GM12878 (cell line): ENCODE measurements around the gene IPO8. TPM values are rescaled to one million over a fixed set of nuclear protein-coding genes. Genes with fewer than 3 reads are reported as not detected.

Source experiments
- ATAC-seq: fragments of 200-7000 bp; cut with Tn5 transposase; 3 replicates; pipeline ENCODE4 v1.9.1; 2020; ENCODE audit warnings: mild to moderate bottlenecking, moderate library complexity
- BruUV-seq: library from RNA; stranded (reverse); fragments of 400-500 nt; replicated peaks from 2 replicates; lab custom pipeline; 2021; lab: Mats Ljungman, UMichigan
- CTCF ChIA-PET: fragments of 300-600 bp; sonication (Branson Sonifier 250); formaldehyde crosslinking; extraction: SDS; loops from one replicate; lab custom pipeline; 2021; ENCODE audit warnings: inconsistent platforms; lab: Yijun Ruan, JAX
- POLR2A ChIA-PET: fragments of 350-600 bp; formaldehyde crosslinking; extraction: SDS; loops from one replicate; lab custom pipeline; 2021; ENCODE audit warnings: inconsistent platforms; lab: Charles Lee
- RAD21 ChIA-PET: fragments of 300-600 bp; sonication (Branson Sonifier 250); formaldehyde crosslinking; loops from one replicate; lab custom pipeline; 2023; ENCODE audit warnings: antibody characterized with exemption; ENCODE audit not compliant: unreplicated experiment; lab: Charles Lee
- SMC1A ChIA-PET: fragments of 300-600 bp; sonication (Branson Sonifier 250); formaldehyde crosslinking; loops from one replicate; lab custom pipeline; 2023; ENCODE audit not compliant: unreplicated experiment, uncharacterized antibody; lab: Charles Lee
- DNase-seq: peaks from one replicate; pipeline ENCODE4 v3.0.0-alpha.2; 2011; ENCODE audit warnings: low read depth, low spot score
- FAIRE-seq: peaks from 3 replicates; lab custom pipeline; 2011; peaks lifted over from hg19 to GRCh38; lab: Jason Lieb, UNC
- H2AFZ ChIP-seq: 2 replicates; pipeline ENCODE4 v1.6.0; 2011; ENCODE audit warnings: low read depth, low read length, control low read depth; ENCODE audit not compliant: control insufficient read depth
- H3K27ac ChIP-seq: 2 replicates; pipeline ENCODE4 v1.5.1; 2011; ENCODE audit warnings: control low read depth; ENCODE audit not compliant: control insufficient read depth, insufficient read depth
- H3K27me3 ChIP-seq, 2 experiments: replicated peaks in 1 of 2; 2 replicates each; pipeline versions ENCODE4 v1.6.0 to v1.6.1; 2011; ENCODE audit warnings: low read length in 1 of 2; ENCODE audit not compliant: control insufficient read depth in 2 of 2, insufficient read depth in 2 of 2
- H3K36me3 ChIP-seq, 2 experiments: 2 replicates each; pipeline ENCODE4 v1.5.1; 2011; ENCODE audit warnings: low read length in 1 of 2; ENCODE audit not compliant: control insufficient read depth in 2 of 2, insufficient read depth in 2 of 2
- H3K4me1 ChIP-seq: 2 replicates; pipeline ENCODE4 v1.6.1; 2011; ENCODE audit warnings: mild to moderate bottlenecking, low read length, moderate library complexity, mixed read lengths; ENCODE audit not compliant: control insufficient read depth, insufficient read depth
- H3K4me2 ChIP-seq: 2 replicates; pipeline ENCODE4 v1.6.0; 2011; ENCODE audit warnings: control low read depth; ENCODE audit not compliant: control insufficient read depth, insufficient read depth
- H3K4me3 ChIP-seq: fragments of 200-600 bp; sonication (generic); 2 replicates; pipeline ENCODE4 v1.5.1; 2016
- H3K79me2 ChIP-seq: 2 replicates; pipeline ENCODE4 v1.6.0; 2011; ENCODE audit warnings: low read length; ENCODE audit not compliant: control insufficient read depth, insufficient read depth
- H3K9ac ChIP-seq: 2 replicates; pipeline ENCODE4 v1.8.0; 2011; ENCODE audit warnings: low read length, control low read depth, mixed read lengths; ENCODE audit not compliant: control insufficient read depth, insufficient read depth
- H3K9me3 ChIP-seq: replicated peaks from 3 replicates; pipeline ENCODE4 v1.5.1; 2011; ENCODE audit warnings: mild to moderate bottlenecking, low read length; ENCODE audit not compliant: control insufficient read depth, insufficient read depth
- H4K20me1 ChIP-seq: 2 replicates; pipeline ENCODE4 v1.6.0; 2011; ENCODE audit not compliant: control insufficient read depth, insufficient read depth
- BMI1 ChIP-seq: fragments of 450-650 bp; IDR thresholded peaks from 2 replicates; pipeline ENCODE4 v1.6.1; 2016; ENCODE audit warnings: mild to moderate bottlenecking, moderate library complexity, borderline replicate concordance
- CBFB ChIP-seq: IDR thresholded peaks from 2 replicates; pipeline ENCODE4 v1.6.1; 2016; ENCODE audit warnings: antibody characterized with exemption, low read depth
- EP300 ChIP-seq, 2 experiments: fragments of 150-350 bp in 1 of 2; IDR thresholded peaks; 2 replicates each; pipeline ENCODE4 v1.6.1; 2011 to 2012; ENCODE audit warnings: low read depth in 2 of 2, low read length in 2 of 2, borderline replicate concordance in 1 of 2, improper control_type of control experiment in 1 of 2, inconsistent platforms in 1 of 2; ENCODE audit not compliant: control insufficient read depth in 1 of 2
- HDAC2 ChIP-seq: fragments of 200-600 bp; sonication (generic); IDR thresholded peaks from 2 replicates; pipeline ENCODE4 v1.6.1; 2017
- HDAC6 ChIP-seq: fragments of 200-600 bp; sonication (generic); IDR thresholded peaks from one replicate; pipeline ENCODE4 v1.8.0; 2017; ENCODE audit warnings: antibody characterized with exemption; ENCODE audit not compliant: unreplicated experiment
- MXI1 ChIP-seq: fragments of 150-350 bp; IDR thresholded peaks from 2 replicates; pipeline ENCODE4 v1.6.1; 2011; ENCODE audit warnings: low read depth, mild to moderate bottlenecking, inconsistent platforms, low read length, improper control_type of control experiment
- POLR2AphosphoS5 ChIP-seq: IDR thresholded peaks from 2 replicates; pipeline ENCODE4 v1.6.1; 2011; ENCODE audit warnings: mild to moderate bottlenecking, low read length, inconsistent platforms
- PRDM15 ChIP-seq: fragments of 450-650 bp; formaldehyde crosslinking; IDR thresholded peaks from 2 replicates; pipeline ENCODE4 v1.4.0; 2020; ENCODE audit warnings: mild to moderate bottlenecking, moderate library complexity
- SMAD5 ChIP-seq: IDR thresholded peaks from 2 replicates; pipeline ENCODE4 v1.6.1; 2016; ENCODE audit warnings: antibody characterized with exemption, low read depth
- SUPT20H ChIP-seq: IDR thresholded peaks from 2 replicates; pipeline ENCODE4 v1.6.1; 2011; ENCODE audit warnings: low read depth, mild to moderate bottlenecking, low read length, moderate library complexity, borderline replicate concordance; ENCODE audit not compliant: control insufficient read depth
- TCF12 ChIP-seq: IDR thresholded peaks from 2 replicates; pipeline ENCODE4 v1.6.1; 2011; ENCODE audit warnings: low read depth, mild to moderate bottlenecking, low read length
- WRNIP1 ChIP-seq: IDR thresholded peaks from 2 replicates; pipeline ENCODE4 v1.6.1; 2011; ENCODE audit warnings: low read depth, low read length, improper control_type of control experiment, borderline replicate concordance
- YY1 ChIP-seq: IDR thresholded peaks from 2 replicates; pipeline ENCODE4 v1.6.1; 2011; ENCODE audit warnings: low read depth, mild to moderate bottlenecking, low read length
- WGBS: methylation state at CpG from one replicate; pipeline ENCODE4 v1.1.6; 2016; ENCODE audit warnings: low lambda C conversion rate; ENCODE audit not compliant: insufficient replicate concordance, insufficient coverage; ENCODE audit errors: missing lambda C conversion rate; 5-methylcytosine and 5-hydroxymethylcytosine counted together
- in situ Hi-C: fragments of 300-500 bp; cut with MboI; formaldehyde crosslinking; loops from 9 replicates; pipeline ENCODE4 v1.14.3; 2018; ENCODE audit warnings: mixed read lengths
- intact Hi-C: fragments of 100-400 bp; cut with micrococcal nuclease; formaldehyde crosslinking; loops from one replicate; pipeline ENCODE4 v1.14.2; 2022; ENCODE audit not compliant: unreplicated experiment
- polyA plus RNA-seq, 11 experiments: library from polyadenylated mRNA; depleted of rRNA in 4 of 11; unstranded in 6 of 11; stranded (reverse) in 5 of 11; fragments of >200 nt; fragmentation: Nextera tagmentation in 4 of 11; fragmentation: Illumina TruSeq in 1 of 11; extraction: Ambion mirVana in 4 of 11; extraction: Trizol in 1 of 11; gene quantifications; 1 replicate in 1 of 11; 2 replicates in 10 of 11; pipeline versions ENCODE4 v1.2.1 to v1.2.3, GENCODE V29; 2011 to 2016; ENCODE audit warnings: inconsistent platforms in 2 of 11, missing spikeins in 2 of 11, low read depth in 1 of 11
- total RNA-seq, 4 experiments: library from RNA; depleted of rRNA in 3 of 4; stranded (reverse); fragments of >200 nt in 3 of 4; fragmentation: Illumina TruSeq in 1 of 4; extraction: Trizol in 1 of 4; gene quantifications; 2 replicates each; pipeline versions ENCODE4 v1.2.1 to v1.2.3, GENCODE V29; 2013 to 2021
- TF ChIP-seq, protein P1 (sequence below): IDR thresholded peaks from 2 replicates; pipeline ENCODE4 v1.6.1; 2012; ENCODE audit warnings: low read depth, low read length, improper control_type of control experiment
- TF ChIP-seq, protein P2 (sequence below): fragments of 450-650 bp; conservative IDR thresholded peaks from 2 replicates; pipeline ENCODE4 v1.6.1; 2017; ENCODE audit warnings: mild to moderate bottlenecking, moderate library complexity

Gene IPO8
- total and polyA plus RNA-seq, 10 of the 15 experiments (the other 5 are each of a cell fraction or from before 2014, with no cell fraction given): 6.9 to 38.5 (median 15.1) TPM

DNA sequence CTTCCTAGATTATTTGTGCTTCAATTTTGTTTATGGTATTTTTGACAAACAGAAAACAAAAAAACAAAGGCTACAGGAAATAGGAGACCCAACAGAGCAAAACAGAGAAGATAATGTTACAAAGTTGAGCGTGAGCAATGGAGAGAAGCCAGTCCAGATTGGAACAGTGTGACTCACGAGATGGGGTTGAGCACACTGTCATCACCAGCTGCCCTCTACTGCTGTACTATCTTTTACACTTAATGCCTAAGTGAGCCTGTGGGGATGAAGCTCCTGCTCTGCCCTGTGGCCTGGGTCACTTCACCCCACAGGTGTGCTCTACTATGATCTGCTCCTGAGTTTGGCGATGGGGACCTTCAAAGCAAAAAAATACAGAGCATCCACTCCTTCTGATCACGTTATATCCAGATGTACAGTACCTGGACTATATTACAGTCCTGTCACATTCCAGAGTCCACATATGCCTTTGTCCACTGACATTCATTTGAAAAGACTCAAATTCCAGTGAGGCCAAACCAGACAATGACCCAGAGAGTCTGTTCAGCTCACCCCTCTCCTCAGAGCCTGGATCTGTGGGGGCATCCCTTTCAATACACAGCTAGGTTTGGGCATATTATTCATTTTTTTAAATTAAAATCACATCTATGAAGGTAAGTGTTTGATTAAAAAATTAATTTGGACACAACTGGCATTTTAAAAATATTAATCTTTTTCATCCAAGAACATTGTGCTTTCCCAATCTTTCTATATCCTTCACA is 4.4 kb downstream of the IPO8 start (continued):
- no peak for TF ChIP-seq PRDM15

GRCh38 chr12:30687265-30687986 is 8.2 kb downstream of the IPO8 start:
- intact Hi-C loops: no loop called here
- Histone ChIP-seq H3K4me2 (no peak overlapping the region), H3K9me3 (no peaks in the 10 kb centered on the region), H3K4me3 (no peak overlapping the region), H2AFZ (no peak overlapping the region), H3K9ac (no peak overlapping the region), H3K4me1 (no peaks in the 10 kb centered on the region), H3K27ac (no peak overlapping the region), H3K36me3 (0 out of 4 replicates have a peak, but pooled peaks cover 0 to 4% of the 10 kb centered on the region in 2 experiments), H3K79me2 (peaks cover 5% of the 10 kb centered on the region), H4K20me1 (no peaks in the 10 kb centered on the region), H3K27me3 (no peaks in the 10 kb centered on the region)
- ChIA-PET CTCF (interaction anchor here (1.2 kb wide), 1 partner anchor 8 kb away, joined by 6 read pairs; the partner anchor contains the start of gene IPO8), RAD21 (no interaction called here), SMC1A (interaction anchor here (1.0 kb wide), 1 partner anchor 15 kb away, joined by 3 read pairs; no protein-coding TSS in a partner anchor), POLR2A (no interaction called here)
- BruUV-seq: no TSS peak
- 94% methylated on average over 2 of the region's 2 CpGs for WGBS
- ATAC-seq: no peak
- no peak for DNase-seq
- no peak for FAIRE-seq
- in situ Hi-C loops: no loop called here
- TF ChIP-seq POLR2AphosphoS5: no peak
- no peak for TF ChIP-seq HDAC2
- no peak for TF ChIP-seq SUPT20H
- TF ChIP-seq, protein P1, sequence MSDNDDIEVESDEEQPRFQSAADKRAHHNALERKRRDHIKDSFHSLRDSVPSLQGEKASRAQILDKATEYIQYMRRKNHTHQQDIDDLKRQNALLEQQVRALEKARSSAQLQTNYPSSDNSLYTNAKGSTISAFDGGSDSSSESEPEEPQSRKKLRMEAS: no peak
- TF ChIP-seq MXI1: no peak
- no peak for TF ChIP-seq CBFB
- no peak for TF ChIP-seq TCF12
- no peak for TF ChIP-seq BMI1
- TF ChIP-seq, protein P2, sequence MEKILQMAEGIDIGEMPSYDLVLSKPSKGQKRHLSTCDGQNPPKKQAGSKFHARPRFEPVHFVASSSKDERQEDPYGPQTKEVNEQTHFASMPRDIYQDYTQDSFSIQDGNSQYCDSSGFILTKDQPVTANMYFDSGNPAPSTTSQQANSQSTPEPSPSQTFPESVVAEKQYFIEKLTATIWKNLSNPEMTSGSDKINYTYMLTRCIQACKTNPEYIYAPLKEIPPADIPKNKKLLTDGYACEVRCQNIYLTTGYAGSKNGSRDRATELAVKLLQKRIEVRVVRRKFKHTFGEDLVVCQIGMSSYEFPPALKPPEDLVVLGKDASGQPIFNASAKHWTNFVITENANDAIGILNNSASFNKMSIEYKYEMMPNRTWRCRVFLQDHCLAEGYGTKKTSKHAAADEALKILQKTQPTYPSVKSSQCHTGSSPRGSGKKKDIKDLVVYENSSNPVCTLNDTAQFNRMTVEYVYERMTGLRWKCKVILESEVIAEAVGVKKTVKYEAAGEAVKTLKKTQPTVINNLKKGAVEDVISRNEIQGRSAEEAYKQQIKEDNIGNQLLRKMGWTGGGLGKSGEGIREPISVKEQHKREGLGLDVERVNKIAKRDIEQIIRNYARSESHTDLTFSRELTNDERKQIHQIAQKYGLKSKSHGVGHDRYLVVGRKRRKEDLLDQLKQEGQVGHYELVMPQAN: no peak
- no peak for TF ChIP-seq HDAC6
- TF ChIP-seq SMAD5: no peak
- no peak for TF ChIP-seq EP300 (IDR thresholded peaks at IDR 0.05; ENCODE audit: borderline replicate concordance in 1 of 2, control insufficient read depth in 1 of 2, low read depth in 2 of 2, low read length in 2 of 2)
- no peak for TF ChIP-seq WRNIP1
- TF ChIP-seq YY1: no peak
